ENCODE data around the gene CFB. TPM values are rescaled to one million over a fixed set of nuclear protein-coding genes. Genes with fewer than 3 reads are reported as not detected.
"Not testable (repeated sequence)": the region's sequence is repeated elsewhere in the genome, so short reads cannot be mapped to it uniquely, and the experiment has no call there.

CFB gene
- total RNA-seq, 4 donors from 2014 or later, result 15.7 to 66.5 (median 26.2) TPM

GRCh38 chr6:31971279-31971992 is 25.5 kb downstream of the CFB start:
- TF ChIP-seq CTCF (IDR thresholded peaks at IDR 0.05) (no peak), POLR2A (IDR thresholded peaks at IDR 0.05) (no peak), EP300 (IDR thresholded peaks at IDR 0.05) (no peak)
- WGBS, 2 donors, result 18 to 29% methylated on average over 27 to 29 of the region's 29 CpGs
- Histone ChIP-seq H3K9me3 (no peaks in the 10 kb centered on the region), H3K27ac (peak overlapping the region; percentile 95 to 100 (median 98)), H3K4me1 (peaks cover 0 to 36% (median 17%) of the 10 kb centered on the region in 4 donors), H3K4me3 (peak overlapping the region; percentile 66 to 93 (median 73)), H3K36me3 (peaks cover 0 to 52% (median 14%) of the 10 kb centered on the region in 3 donors), H3K27me3 (no peaks in the 10 kb centered on the region)
- DNase-seq (ENCODE audit: low spot score in 2 of 2), result no peak

- 0 to 1% methylated on average over 42 to 62 of the region's 62 CpGs for WGBS, 2 donors
- no peaks in the 10 kb centered on the region for H3K9me3 ChIP-seq
- H3K4me3 ChIP-seq, result peak within 1 kb of the TSS; percentile 66 to 93 (median 73)
- peak; percentile 90 to 95 for DNase-seq (ENCODE audit: low spot score in 2 of 2)
- peaks cover 0 to 36% (median 17%) of the 10 kb centered on the region in 4 donors for H3K4me1 ChIP-seq
- no peaks in the 10 kb centered on the region for H3K27me3 ChIP-seq
- peak within 1 kb of the TSS; percentile 95 to 100 (median 98) for H3K27ac ChIP-seq
- H3K36me3 ChIP-seq, result peaks cover 0 to 52% (median 8%) of the 10 kb centered on the region in 3 donors
- TF ChIP-seq EP300 (IDR thresholded peaks at IDR 0.05) (peak; percentile 94 to 96), POLR2A (IDR thresholded peaks at IDR 0.05) (peak; percentile 35 to 65), CTCF (IDR thresholded peaks at IDR 0.05) (peak in 1 of 5 experiments; percentile 42)
Measured at GRCh38 chr6:31971993-31972708, 26.3 kb downstream of the CFB start, which contains the start of gene DXO. DXO (minus strand) TSS chr6:31972138; CDS start chr6:31971675, 463 bp downstream.

GRCh38 chr6:31972709-31973350 is 26.9 kb downstream of the CFB start:
- Histone ChIP-seq H3K4me3 (peak overlapping the region; percentile 66 to 93 (median 73)), H3K9me3 (no peaks in the 10 kb centered on the region), H3K27me3 (no peaks in the 10 kb centered on the region), H3K36me3 (peaks cover 0 to 45% (median 8%) of the 10 kb centered on the region in 3 donors), H3K4me1 (peaks cover 0 to 36% (median 17%) of the 10 kb centered on the region in 4 donors), H3K27ac (peak overlapping the region; percentile 95 to 100 (median 98))
- no peak for TF ChIP-seq CTCF (IDR thresholded peaks at IDR 0.05)
- no peak for TF ChIP-seq POLR2A (IDR thresholded peaks at IDR 0.05)
- TF ChIP-seq EP300 (IDR thresholded peaks at IDR 0.05), result no peak
- DNase-seq (ENCODE audit: low spot score in 2 of 2), result no peak
- WGBS, 2 donors, result 7 to 8% methylated on average over 9 to 19 of the region's 19 CpGs

GRCh38 chr6:31976065-31976464 is 30.2 kb downstream of the CFB start:
- H3K4me3 ChIP-seq; DNase-seq (ENCODE audit: low spot score in 2 of 2); H3K27ac ChIP-seq; H3K27me3 ChIP-seq; H3K9me3 ChIP-seq: not testable (repeated sequence)
- WGBS, 2 donors, result 97% methylated on average over 13 of the region's 30 CpGs; no CpG with 5 or more reads in 1 of the 2 donors
- H3K36me3 ChIP-seq, result peaks cover 0 to 33% (median 0%) of the 10 kb centered on the region in 3 donors
- peaks cover 0 to 31% (median 15%) of the 10 kb centered on the region in 4 donors for H3K4me1 ChIP-seq

GRCh38 chr6:31977816-31978431 is 32.0 kb downstream of the CFB start:
- H3K27me3 ChIP-seq, result no peaks in the 10 kb centered on the region
- DNase-seq (ENCODE audit: low spot score in 2 of 2), result no peak
- TF ChIP-seq POLR2A (IDR thresholded peaks at IDR 0.05) (no peak), EP300 (IDR thresholded peaks at IDR 0.05) (no peak), CTCF (IDR thresholded peaks at IDR 0.05) (no peak)
- peak overlapping the region in 2 of 4 donors; percentile 8 to 18 for H3K27ac ChIP-seq
- 89 to 90% methylated on average over 12 of the region's 12 CpGs for WGBS, 2 donors
- no peaks in the 10 kb centered on the region for H3K9me3 ChIP-seq
- H3K4me3 ChIP-seq, result no peak overlapping the region
- peaks cover 0 to 21% (median 8%) of the 10 kb centered on the region in 4 donors for H3K4me1 ChIP-seq
- H3K36me3 ChIP-seq, result peaks cover 0 to 33% (median 0%) of the 10 kb centered on the region in 3 donors
